NOMO-1 (cell line): Measurements from ENCODE around the gene GRID1.
"Not testable (repeated sequence)": the region's sequence is repeated elsewhere in the genome, so short reads cannot be mapped to it uniquely, and the experiment has no call there.

Source experiments
- DNase-seq, 2 experiments: peaks; one replicate each; lab custom pipeline; 2025; ENCODE audit not compliant: unreplicated experiment in 2 of 2; lab: John Stamatoyannopoulos, UW

GRID1 gene

DNA sequence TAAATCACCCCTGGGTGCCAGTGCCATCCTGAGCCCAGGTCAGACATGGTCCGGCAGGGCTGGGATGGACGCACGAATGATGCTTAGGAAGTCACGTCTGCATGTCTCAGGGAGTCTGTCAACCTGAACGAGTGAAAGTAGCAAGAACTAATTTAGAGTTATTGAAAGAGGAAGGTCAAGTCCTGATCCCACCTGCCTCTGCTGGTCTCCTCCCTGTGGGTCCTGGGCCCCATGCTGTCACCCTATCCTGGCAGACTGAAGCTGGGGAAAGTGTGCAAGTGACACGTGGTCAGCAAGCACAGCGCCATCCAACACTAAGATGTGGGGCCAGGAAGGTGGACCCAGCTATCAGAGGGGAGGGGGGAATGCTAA lies 26.1 kb upstream of the GRID1 start:
- no peak for DNase-seq

DNA sequence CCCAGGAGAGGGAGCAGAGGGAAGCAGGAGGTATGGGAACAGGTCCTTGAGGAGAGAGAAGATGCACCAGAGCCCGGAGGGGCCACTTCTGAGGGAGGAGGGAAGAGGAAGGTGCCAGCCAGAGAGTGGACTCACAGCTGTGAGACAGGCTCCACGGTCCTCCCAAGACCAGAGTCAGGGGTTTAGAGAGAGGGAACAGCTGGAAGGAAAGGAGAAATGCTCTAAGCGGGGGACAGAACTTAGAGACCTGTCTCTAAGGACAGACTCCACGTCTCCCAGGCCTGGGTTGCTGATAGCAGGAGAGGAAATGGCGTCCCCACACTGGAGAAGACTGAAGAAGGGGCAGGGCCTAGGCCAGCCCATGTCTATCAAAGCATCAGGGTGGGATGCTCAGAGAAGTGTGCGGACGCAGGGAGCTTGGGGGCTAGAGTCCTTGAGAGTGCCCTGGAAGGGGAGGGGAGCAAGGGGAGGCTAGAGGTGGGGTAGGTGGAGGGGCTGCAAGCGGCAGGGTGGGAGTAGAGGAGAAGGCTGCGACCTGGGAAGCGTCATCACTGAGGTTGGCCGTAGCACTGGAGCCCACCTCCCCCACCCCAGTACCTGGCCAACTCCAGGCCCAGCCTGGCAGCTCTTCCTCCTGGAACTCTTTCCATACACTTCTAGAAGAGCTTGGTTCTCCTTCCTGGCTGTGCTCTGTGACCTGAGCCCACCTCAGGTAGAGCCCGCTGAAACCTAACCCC lies 25.6 kb upstream of the GRID1 start:
- DNase-seq = no peak

- no peak for DNase-seq
Measured at GRCh38 chr10:86391236-86391840, 24.7 kb upstream of the GRID1 start.

DNA sequence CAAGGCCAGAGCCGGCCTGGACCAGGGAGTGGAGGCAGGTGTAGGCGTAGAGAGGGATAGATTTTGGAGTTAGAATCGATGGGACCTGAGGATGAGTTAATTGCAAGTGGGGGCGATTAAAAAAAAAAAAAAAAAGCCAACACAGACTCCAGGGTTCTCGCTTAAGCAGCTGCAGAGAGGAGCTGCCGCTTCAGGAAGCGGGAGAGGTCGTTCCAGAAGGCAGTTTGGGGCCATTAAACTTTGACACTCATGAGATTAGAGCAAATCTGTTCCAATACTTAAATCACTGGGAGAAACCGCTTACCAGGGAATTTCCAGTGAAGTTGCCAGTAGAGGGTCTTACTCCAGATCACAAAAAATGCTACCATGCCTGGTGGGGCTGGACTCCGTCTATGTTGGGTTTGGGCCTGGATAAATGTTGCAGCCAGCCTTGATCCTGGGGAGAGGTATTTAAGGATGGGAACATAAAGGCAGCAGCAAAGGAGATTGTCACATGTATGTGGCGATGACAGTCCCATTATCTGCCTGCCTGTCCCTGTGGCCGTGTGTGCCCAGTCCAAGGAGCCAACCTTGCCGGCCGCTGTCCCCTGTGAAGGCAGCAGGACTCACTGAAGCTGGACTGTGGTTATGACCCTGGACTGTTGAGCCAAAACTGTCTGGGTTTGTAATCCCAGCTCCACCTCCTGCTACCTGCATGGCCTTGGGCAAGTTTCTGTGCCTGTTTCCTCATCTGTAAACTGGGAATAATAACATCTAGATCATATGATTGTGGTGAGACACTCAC lies 23.9 kb upstream of the GRID1 start:
- DNase-seq = no peak

- no peak for DNase-seq
Measured at GRCh38 chr10:86389441-86390193, 23.0 kb upstream of the GRID1 start.

DNA sequence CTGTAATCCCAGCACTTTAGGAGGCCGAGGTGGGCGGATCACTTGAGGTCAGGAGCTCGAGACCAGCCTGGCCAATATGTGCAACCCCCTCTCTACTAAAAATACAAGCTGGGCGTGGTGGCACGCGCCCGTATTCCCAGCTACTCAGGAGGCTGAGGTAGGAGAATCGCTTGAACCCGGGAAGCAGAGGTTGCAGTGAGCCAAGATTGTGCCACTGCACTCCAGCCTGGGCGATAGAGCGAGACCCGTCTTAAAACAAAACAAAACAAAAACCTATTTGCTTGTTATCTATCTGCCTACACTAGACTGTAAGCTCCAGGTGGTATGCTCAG lies 22.5 kb upstream of the GRID1 start:
- not testable (repeated sequence) for DNase-seq

DNA sequence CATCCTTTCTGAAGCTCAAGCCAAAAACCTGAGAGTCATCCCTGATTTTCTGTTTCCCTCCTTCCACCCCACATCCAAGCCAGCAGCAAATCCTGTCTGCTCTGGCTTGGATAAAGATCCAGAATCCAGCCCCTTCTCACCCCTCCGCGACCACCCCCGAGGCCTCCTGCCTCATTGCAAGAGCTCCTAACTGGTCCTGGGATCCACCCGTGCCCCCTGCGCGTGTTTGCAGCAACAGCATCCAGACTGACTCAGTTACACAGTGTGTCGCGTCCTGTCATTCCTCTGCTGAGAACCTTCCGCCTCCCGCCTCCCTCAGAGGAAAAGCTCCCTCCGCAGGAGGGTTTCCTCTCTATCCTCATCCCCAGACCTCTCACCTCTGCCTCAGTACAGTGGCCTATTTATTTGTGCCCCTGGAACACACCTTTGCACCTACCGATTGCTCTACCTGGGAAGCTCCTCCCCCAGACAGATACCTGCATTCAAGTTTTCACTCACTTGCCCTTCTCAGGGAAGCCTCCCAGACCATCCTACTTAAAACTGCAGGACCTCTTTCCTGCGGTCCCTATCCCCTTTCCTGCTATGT lies 21.6 kb upstream of the GRID1 start:
- no peak for DNase-seq

DNA sequence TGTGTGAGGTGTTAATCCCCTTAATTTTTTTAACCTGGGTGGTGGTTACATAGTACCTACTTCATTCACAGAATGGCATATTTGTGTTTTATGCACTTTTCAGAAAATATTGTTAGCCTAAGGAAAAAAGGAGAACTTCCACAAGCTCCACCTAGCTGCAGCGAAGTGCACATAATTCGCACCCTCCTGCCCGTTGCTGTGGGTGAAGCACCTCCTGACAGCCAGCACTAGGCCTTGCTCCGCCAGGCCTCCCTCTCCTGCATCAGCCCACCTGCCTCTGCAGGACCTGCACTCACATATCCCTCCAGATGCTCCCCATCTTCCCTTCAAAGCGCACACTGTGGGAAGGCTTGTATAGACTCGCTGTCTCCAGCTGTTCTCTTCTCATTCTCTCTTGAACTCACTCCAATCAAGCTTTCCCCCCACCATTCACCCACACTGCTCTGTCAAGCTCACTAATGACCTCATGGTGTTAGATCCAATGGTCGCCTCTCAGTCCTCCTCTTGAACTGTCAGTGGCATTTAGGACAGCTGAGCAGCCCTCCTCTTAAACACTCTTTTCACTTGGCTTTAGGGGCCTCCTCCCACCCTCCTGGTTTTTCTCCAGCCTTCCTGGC lies 20.7 kb upstream of the GRID1 start:
- no peak for DNase-seq

- DNase-seq = no peak
Measured at GRCh38 chr10:86385806-86386205, 19.2 kb upstream of the GRID1 start.

- no peak for DNase-seq
Measured at GRCh38 chr10:86377797-86378146, 11.2 kb upstream of the GRID1 start.

- peak; percentile 79 to 82 for DNase-seq
Measured at GRCh38 chr10:86376852-86377796, 10.5 kb upstream of the GRID1 start.

DNA sequence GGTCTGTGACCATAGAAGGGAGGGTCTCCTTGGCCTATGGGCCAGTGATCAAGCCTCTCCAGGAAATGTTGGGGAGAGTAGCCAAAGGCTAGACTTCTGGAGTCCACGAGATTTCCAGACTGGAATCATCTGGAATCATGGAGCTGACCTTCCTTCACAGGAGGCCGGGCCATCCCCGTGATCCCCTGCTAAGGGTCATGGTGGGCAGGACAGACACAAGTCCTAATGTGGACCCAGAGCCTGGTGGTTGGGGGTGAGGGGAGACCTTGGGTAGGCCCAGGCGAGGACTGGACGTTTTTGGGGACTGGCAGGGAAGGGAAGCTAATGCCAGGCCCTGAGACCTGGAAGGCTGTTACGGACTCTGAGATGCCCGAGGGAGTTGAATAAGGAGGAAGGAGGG lies 9.8 kb upstream of the GRID1 start:
- DNase-seq = no peak

GRCh38 chr10:86375204-86375603 lies 8.6 kb upstream of the GRID1 start:
- DNase-seq = no peak

- no peak for DNase-seq
Measured at GRCh38 chr10:86374664-86375063, 8.1 kb upstream of the GRID1 start.

GRCh38 chr10:86373828-86374227 lies 7.2 kb upstream of the GRID1 start:
- DNase-seq = no peak

DNA sequence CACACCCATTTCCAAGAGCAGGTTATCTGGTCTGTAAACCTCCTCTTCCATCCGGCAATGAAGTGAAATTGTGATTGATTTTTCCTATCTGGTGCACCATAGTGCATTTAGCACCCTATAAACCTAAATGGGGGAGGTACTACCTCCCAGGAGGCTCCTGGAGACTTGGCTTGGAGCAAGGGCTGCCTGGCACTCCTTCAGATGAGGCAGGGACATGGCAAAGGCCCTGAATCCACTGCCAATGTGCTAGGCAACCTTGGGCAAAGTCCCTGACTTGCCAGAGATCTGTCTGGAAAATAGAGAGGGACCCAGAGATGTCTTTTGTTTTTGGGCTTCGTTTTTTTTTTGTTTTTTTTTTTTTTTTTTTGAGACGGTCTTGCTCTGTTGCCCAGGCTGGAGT lies 6.7 kb upstream of the GRID1 start:
- no peak for DNase-seq

- no peak for DNase-seq
Measured at GRCh38 chr10:86372784-86373239, 6.2 kb upstream of the GRID1 start.

- DNase-seq = no peak
Measured at GRCh38 chr10:86372119-86372783, 5.7 kb upstream of the GRID1 start.

DNA sequence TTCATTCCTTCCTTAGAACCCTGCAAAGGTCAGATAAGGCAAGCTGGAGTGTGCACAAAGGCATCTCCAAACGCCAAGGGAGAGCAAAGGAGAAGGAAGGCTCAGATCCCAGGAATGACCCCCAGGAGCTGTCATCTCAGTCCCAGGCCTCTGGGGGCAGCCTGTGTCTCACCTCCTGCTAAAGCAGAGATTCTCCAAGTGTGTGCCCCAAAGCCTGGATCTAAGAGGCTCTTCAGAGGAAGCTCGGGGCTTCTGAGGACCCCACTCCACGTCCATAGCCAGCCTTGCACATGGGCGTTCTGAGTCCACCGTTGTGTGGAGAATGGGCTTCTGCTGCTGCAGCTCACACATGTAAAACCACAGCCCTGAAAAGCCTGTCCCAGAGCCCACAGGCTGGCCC lies 5.1 kb upstream of the GRID1 start:
- no peak for DNase-seq
